GM19395 (cell line): ENCODE data around the gene IRF2BP2.
"Not testable (repeated sequence)": the region's sequence is repeated elsewhere in the genome, so short reads cannot be mapped to it uniquely, and the experiment has no call there.

Experiments used
- ATAC-seq: cut with Tn5 transposase; IDR thresholded peaks from one replicate; pipeline ENCODE4 v1.9.1; 2021; ENCODE audit warnings: mild to moderate bottlenecking, moderate library complexity; ENCODE audit not compliant: unreplicated experiment

IRF2BP2 gene

GRCh38 chr1:234602334-234603220, 7.4 kb downstream of the IRF2BP2 start:
- ATAC-seq: no peak

GRCh38 chr1:234601301-234602017, 8.5 kb downstream of the IRF2BP2 start:
- no peak for ATAC-seq

GRCh38 chr1:234600418-234601281, 9.3 kb downstream of the IRF2BP2 start:
- ATAC-seq: peak; percentile 12

- peak; percentile 73 for ATAC-seq
Observed at GRCh38 chr1:234599617-234600417, 10.2 kb downstream of the IRF2BP2 start.

GRCh38 chr1:234598974-234599616, 10.9 kb downstream of the IRF2BP2 start:
- ATAC-seq: no peak

- no peak for ATAC-seq
Observed at GRCh38 chr1:234597894-234598293, 12.1 kb downstream of the IRF2BP2 start.

GRCh38 chr1:234595899-234596298, 14.1 kb downstream of the IRF2BP2 start:
- no peak for ATAC-seq

GRCh38 chr1:234594575-234594974, 15.4 kb downstream of the IRF2BP2 start:
- ATAC-seq: not testable (repeated sequence)

GRCh38 chr1:234593771-234594504, 16.0 kb downstream of the IRF2BP2 start:
- ATAC-seq: no peak

GRCh38 chr1:234593109-234593508, 16.9 kb downstream of the IRF2BP2 start:
- no peak for ATAC-seq

GRCh38 chr1:234592240-234592639, 17.7 kb downstream of the IRF2BP2 start:
- no peak for ATAC-seq

- ATAC-seq: no peak
Observed at GRCh38 chr1:234591131-234591530, 18.8 kb downstream of the IRF2BP2 start.

- ATAC-seq: no peak
Observed at GRCh38 chr1:234589854-234590620, 19.9 kb downstream of the IRF2BP2 start.

- ATAC-seq: no peak
Observed at GRCh38 chr1:234589064-234589800, 20.7 kb downstream of the IRF2BP2 start.

- no peak for ATAC-seq
Observed at GRCh38 chr1:234588386-234588785, 21.6 kb downstream of the IRF2BP2 start.

- ATAC-seq: no peak
Observed at GRCh38 chr1:234586892-234587485, 23.0 kb downstream of the IRF2BP2 start.

- no peak for ATAC-seq
Observed at GRCh38 chr1:234586304-234586703, 23.7 kb downstream of the IRF2BP2 start.
